ENCODE data around the gene CYTH1.

DNA sequence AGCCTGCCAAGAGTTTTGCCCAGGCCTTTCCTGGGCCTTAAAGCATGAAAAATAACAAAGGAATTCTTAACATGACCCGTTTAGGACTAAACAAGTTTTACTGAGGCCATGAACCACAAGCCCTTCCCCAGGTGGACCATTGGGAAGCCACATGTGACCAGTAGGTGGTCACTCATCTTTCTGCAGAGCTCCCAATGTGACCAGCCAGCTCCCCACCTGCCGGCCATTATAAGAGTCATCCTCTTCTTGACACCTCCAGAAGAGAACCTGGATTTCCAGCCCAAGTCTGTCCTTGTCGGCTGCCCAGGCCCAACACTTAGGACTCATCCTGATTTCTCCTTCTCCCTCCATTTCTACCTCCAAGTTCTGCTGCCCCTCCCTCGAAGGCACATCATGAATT lies 113.2 kb downstream of the CYTH1 start:
- TF ChIP-seq, protein P1, sequence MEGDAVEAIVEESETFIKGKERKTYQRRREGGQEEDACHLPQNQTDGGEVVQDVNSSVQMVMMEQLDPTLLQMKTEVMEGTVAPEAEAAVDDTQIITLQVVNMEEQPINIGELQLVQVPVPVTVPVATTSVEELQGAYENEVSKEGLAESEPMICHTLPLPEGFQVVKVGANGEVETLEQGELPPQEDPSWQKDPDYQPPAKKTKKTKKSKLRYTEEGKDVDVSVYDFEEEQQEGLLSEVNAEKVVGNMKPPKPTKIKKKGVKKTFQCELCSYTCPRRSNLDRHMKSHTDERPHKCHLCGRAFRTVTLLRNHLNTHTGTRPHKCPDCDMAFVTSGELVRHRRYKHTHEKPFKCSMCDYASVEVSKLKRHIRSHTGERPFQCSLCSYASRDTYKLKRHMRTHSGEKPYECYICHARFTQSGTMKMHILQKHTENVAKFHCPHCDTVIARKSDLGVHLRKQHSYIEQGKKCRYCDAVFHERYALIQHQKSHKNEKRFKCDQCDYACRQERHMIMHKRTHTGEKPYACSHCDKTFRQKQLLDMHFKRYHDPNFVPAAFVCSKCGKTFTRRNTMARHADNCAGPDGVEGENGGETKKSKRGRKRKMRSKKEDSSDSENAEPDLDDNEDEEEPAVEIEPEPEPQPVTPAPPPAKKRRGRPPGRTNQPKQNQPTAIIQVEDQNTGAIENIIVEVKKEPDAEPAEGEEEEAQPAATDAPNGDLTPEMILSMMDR (IDR thresholded peaks at IDR 0.05) = no peak
- TF ChIP-seq POLR2A (IDR thresholded peaks at IDR 0.05) = no peak

Data from adrenal gland (tissue), 5 donors.